Transverse colon (tissue), 4 donors: ENCODE measurements around the gene ANKRD44.

Source experiments
- CTCF ChIP-seq, 5 experiments: fragments of 200-600 bp in 3 of 5; fragments of 450-650 bp in 2 of 5; sonication (generic) in 3 of 5; IDR thresholded peaks; 1 replicate in 2 of 5; 2 replicates in 3 of 5; pipeline ENCODE4 v1.5.1; 2016 to 2017; ENCODE audit warnings: antibody characterized with exemption in 5 of 5, inconsistent platforms in 3 of 5, mild to moderate bottlenecking in 2 of 5, moderate library complexity in 1 of 5
- EP300 ChIP-seq: sonication (generic); formaldehyde crosslinking; IDR thresholded peaks from one replicate; pipeline ENCODE4 v1.6.1; 2017; ENCODE audit warnings: antibody characterized with exemption, low read depth
- POLR2A ChIP-seq: fragments of 450-650 bp; IDR thresholded peaks from one replicate; pipeline ENCODE4 v1.6.1; 2016; ENCODE audit warnings: antibody characterized with exemption, mild to moderate bottlenecking, moderate library complexity
- POLR2AphosphoS5 ChIP-seq, 3 donors: sonication (generic); formaldehyde crosslinking; IDR thresholded peaks; one replicate each; pipeline ENCODE4 v1.6.1; 2016; ENCODE audit warnings: antibody characterized with exemption in 3 of 3

GRCh38 chr2:197286805-197287595 is 23.6 kb downstream of the ANKRD44 start:
- TF ChIP-seq POLR2A, result no peak
- TF ChIP-seq CTCF (IDR thresholded peaks at IDR 0.05), result no peak
- TF ChIP-seq POLR2AphosphoS5 (IDR thresholded peaks at IDR 0.05), result peak in 1 of 3 donors; percentile 7
- no peak for TF ChIP-seq EP300
